Measurements from ENCODE around the gene FRMD5.

The FRMD5 gene

GRCh38 chr15:43974852-43975251 is 220.2 kb downstream of the FRMD5 start:
- DNase-seq (ENCODE audit: low read depth in 2 of 2): no peak

- no peak for DNase-seq (ENCODE audit: low read depth in 2 of 2)
Measured at GRCh38 chr15:43969802-43970375, 225.2 kb downstream of the FRMD5 start.

DNA sequence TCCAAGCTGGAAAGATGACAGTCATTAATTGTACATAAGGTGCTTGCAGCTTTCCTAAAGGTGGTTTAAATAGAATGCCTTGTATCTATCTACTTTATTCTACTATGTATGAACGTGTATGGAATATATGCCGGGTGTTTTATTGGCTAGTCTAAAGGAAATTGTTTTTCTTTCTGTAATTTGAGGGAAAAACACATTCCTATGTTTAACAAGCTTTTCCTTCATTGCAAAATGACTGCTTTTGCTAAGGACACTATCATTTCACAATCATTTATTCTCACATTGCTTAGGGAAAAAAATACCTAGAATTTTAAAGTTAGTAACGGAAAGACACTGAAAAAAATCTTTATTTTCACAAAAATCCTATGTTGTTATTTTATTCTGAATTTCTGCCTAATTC is 226.5 kb downstream of the FRMD5 start:
- no peak for DNase-seq (ENCODE audit: low read depth in 2 of 2)

DNA sequence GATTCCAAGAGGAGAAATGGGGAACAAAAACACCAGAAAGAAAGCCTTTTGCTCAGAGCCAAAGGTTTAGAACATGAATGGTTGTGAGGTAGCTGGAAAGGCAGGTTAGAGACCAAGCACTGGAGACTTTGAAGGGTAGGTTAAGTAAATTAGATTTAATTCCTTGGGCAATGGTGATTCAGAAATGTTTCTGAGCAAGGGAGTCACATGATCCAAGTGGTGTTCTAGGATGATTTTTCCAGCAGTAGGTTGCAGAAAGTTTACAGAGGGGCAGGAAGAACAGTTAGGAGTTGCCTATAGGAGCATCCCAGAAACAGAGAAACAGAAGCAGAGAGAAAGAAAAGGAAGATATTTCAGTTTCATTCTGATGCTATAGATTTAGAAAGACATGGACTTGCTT is 228.4 kb downstream of the FRMD5 start:
- DNase-seq (ENCODE audit: low read depth in 2 of 2): no peak

DNA sequence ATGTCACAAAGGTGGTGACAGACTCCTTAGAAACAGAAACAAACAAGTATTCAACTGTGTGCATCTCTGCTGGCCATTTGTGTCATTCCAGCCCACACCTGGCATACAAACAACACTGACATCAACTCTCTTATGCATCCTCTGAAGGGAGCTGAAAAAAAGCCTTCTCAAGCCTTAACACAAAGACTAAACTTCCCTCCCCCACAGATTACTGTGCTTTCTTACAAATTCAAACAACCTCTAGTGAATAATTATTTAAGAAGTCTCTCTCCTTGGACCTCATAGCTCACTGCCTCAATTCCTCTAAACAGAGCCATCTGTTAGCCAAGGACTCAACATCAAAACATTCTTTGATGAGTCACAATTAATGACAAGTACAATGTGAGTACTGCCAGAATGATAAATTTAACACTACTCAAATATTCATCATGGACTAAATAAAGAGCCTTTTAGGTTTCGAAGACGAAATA is 236.2 kb downstream of the FRMD5 start:
- DNase-seq (ENCODE audit: low read depth in 2 of 2): no peak

DNA sequence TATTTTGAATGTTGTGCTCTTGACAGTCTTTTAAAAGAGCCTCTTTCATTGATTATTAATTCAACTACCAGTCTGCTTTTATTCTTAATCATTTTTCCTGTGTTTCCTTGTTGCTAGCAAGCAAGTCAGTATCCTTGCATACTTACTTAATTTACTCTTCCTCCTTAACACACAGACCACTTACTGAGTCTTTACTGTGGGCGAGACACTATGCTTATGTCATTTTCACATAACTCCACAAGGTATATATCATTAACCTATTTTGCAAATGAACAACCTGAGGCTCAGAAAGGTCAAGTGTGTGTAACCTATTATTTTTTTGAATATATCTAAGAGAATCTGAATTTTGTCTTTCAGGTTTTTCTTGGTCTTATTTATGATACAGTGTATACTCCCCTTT is 237.3 kb downstream of the FRMD5 start:
- DNase-seq (ENCODE audit: low read depth in 2 of 2): no peak

DNA sequence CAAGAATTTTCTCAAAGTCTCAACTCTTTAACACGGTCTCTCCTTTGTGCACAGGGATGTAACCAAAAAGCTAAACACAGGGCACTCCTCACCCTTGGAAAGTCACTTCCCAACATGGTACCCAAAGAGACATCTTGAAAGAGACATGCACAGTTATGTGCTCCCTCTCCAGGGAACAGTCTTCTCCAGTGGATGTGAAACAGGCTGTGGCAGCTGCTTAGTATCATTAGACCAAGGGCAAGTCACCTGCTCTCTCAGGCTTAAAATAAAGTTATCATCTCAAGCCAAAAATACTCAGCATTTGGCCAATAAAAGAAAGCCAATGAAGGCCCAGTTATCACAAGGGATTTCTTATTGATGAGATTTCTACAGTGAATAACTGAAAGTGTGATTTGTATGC is 239.9 kb downstream of the FRMD5 start:
- no peak for DNase-seq (ENCODE audit: low read depth in 2 of 2)

- no peak for DNase-seq (ENCODE audit: low read depth in 2 of 2)
Measured at GRCh38 chr15:43954181-43954621, 240.9 kb downstream of the FRMD5 start.

- no peak for DNase-seq (ENCODE audit: low read depth in 2 of 2)
Measured at GRCh38 chr15:43953402-43953801, 241.7 kb downstream of the FRMD5 start.

- DNase-seq (ENCODE audit: low read depth in 2 of 2): no peak
Measured at GRCh38 chr15:43950531-43950930, 244.5 kb downstream of the FRMD5 start.

DNA sequence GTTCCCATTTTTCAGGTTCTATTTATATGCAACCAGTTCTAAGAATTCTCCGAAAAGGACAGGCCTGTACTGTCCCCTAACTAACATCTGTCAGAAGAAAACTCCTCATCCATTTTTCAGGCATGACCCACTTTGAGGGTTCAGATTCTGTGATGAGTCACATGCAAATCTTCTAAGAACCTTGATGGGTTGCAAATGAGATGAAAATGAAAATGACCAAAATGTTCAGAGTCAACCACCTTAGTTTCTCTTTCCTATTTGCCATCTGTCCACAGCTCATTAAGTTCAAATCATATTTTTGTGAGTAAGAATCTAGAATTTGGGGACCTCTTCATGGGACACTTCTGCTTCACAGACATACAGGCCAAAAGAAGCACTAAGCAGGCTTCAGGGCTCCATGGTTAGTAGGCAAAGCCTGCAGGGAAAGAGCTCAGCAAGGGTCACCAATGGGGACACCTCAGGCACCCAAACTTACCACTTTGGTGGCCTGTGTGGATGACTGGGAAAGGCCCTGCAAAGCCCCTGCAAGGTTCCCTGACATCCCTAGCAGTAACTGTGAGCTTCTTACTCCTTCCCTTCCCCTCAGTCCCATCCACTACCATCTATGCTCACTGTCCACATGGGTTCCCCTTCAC is 246.3 kb downstream of the FRMD5 start:
- no peak for DNase-seq (ENCODE audit: low read depth in 2 of 2)

DNA sequence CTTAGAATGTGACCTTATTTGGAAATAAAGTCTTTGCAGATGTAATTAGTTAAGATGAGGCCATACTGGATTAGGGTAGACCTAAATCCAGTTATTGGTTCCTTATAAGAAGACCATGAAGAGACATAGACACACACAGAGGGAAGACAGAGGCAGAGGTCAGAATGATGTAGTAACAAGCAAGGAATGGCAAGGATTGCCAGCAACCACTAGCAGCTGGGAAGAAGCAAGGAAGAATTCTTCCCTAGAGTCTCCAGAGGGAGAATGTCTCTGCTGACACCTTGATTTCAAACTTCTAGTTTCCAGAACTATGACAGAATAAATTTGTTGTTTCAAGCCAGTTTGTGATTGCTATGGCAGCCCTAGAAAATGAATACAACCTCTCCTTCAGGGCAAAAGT is 251.6 kb downstream of the FRMD5 start:
- DNase-seq (ENCODE audit: low read depth in 2 of 2): no peak

DNA sequence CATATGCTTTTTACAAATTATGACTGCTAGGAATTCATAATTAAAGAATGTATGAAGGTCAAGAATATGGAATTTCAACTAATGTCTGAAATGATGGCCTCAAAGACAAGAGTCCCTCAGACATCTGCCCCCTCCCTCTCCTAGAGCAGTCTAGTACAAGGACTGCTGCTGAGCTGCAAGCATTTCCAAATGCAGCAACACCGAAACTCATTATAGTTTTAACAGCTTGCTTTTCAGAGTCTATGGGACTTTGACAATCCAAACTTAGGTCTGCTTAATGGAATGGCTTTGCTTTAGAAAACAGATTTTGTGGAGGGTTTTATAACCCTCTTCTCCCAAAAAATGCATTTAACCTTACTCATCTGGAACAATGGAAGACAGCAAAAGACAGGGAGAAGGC is 252.9 kb downstream of the FRMD5 start:
- DNase-seq (ENCODE audit: low read depth in 2 of 2): no peak

GRCh38 chr15:43941555-43941954 is 253.5 kb downstream of the FRMD5 start:
- DNase-seq (ENCODE audit: low read depth in 2 of 2): no peak

DNA sequence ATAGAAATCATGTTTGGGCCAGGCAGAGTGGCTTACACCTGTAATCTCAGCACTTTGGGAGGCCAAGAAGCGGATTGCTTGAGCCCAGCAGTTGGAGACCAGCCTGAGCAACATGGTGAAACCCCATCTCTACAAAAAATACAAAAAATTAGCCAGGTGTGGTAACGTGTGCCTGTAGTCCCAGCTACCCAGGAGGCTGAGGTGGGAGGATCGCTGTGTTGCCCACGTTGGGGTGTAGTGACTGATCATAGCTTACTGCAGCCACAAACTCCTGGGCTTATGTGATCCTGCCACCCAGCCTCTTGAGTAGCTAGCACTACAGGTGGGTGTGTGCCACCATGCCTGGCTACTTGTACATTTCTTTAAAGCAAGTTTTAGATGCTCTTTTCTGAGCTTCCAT is 254.0 kb downstream of the FRMD5 start:
- no peak for DNase-seq (ENCODE audit: low read depth in 2 of 2)

DNA sequence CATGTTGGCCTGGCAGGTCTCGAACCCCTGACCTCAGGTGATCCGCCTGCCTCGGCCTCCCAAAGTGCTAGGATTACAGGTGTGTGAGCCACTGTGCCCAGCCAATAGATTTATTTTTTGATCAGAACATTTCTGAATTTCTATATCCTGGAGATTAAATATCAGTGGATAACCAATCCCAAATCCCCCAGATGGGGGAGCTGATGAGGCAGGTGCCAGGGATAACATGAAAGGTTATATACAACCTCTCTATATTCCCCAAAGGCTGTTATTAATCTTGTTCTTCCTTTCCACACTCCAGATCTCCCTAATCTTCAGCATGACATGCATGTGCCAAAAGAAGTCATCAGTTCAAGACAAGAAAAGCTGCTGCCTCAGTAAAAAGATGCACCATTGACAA is 256.0 kb downstream of the FRMD5 start:
- DNase-seq (ENCODE audit: low read depth in 2 of 2): no peak

DNA sequence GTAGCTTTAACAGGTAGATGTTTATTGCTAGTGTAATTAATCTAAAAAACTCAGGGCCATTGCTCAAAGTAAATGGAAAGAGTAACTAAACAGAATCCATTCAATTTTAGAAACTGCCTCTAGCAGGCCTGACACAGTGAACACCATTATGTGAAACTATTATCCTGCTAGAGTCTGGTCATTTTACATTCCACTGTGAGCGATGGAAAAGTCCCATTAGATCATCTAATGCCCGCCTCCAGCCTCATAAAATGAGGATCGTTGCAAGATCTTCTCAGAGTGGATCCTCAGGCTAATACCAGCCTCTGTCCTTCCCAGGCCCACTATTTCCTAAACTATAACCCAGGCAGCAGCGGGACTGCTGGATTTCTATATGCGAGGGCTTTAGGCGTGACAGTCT is 260.6 kb downstream of the FRMD5 start:
- no peak for DNase-seq (ENCODE audit: low read depth in 2 of 2)

DNA sequence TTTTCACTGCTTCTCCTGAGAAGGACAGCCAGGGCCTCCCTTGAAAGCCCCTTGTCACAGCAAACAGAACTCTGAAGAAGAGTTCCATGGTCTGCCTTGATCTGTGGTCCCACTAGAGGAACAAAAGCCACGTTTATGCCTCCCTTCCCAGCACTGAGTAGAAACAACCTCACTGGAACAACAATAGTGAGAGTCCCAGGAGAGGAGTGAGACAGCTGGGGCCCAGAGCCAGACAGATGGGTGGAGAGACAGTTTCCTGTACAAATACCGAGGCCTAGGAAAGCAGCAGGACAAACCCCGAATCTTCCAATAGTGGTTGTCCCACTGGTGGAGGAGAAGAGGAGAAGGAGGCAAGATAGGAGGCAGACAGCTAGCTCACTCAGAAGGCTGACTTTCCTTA is 262.2 kb downstream of the FRMD5 start:
- DNase-seq (ENCODE audit: low read depth in 2 of 2): no peak

DNA sequence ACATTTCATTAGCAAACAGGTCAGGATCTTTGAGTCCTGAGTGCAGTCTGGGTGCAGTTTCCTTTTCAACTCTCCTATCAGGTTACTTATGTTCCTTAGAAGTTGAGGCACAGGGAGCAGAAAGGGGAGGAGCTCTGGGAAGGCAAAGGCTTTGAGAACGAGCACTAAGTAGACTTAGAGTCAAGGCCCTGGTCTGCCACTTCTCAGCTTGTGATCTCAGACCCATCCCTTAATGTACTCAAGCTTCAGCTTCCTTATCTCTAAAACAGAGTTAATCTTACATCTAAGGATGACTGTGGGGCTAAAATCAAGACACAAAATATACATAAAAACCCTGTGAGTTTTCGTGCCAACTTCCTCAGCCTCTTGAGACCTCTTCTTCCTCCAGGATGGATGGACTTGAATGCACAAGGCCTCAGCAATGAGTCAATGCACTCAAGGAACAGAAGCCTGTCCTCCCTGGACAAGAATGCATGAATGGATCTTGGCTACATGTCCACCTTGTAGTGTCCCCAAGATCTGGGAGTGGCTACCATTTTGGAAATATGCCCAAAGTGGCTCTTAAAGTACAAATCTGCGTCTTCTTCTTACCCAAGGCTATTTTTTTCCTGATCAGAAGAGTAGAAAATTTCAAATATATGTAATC is 263.2 kb downstream of the FRMD5 start:
- no peak for DNase-seq (ENCODE audit: low read depth in 2 of 2)

DNA sequence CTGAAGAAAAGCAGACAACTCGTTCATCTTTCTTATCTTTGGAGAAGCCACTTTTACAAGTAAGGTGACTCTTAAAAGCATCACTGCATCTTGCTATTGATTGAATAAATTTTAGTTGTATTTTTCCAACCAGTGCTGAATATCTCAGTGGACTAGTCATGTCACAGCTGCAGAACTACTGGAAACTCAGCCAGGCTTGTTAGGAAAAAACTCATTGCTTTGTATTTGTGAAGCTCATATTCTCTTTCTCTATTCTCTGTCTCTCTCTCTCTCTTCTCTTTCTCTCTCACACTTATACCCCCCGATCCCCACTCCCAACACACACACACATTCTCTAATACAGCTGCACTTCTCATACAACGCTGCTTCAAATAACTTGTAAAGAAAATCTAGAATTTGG is 264.0 kb downstream of the FRMD5 start:
- DNase-seq (ENCODE audit: low read depth in 2 of 2): no peak

- DNase-seq (ENCODE audit: low read depth in 2 of 2): no peak
Measured at GRCh38 chr15:43930556-43930955, 264.5 kb downstream of the FRMD5 start.

- no peak for DNase-seq (ENCODE audit: low read depth in 2 of 2)
Measured at GRCh38 chr15:43930079-43930478, 265.0 kb downstream of the FRMD5 start.

GRCh38 chr15:43928152-43928551 is 266.9 kb downstream of the FRMD5 start:
- no peak for DNase-seq (ENCODE audit: low read depth in 2 of 2)
